HEK293 (cell line): ENCODE measurements around the gene APLP1.

Experiments
- CTCF ChIA-PET: fragments of 350-600 bp; formaldehyde crosslinking; extraction: SDS; loops from one replicate; lab custom pipeline; 2021; ENCODE audit warnings: antibody characterized with exemption; lab: Yijun Ruan, JAX
- POLR2A ChIA-PET: fragments of 300-600 bp; formaldehyde crosslinking; extraction: SDS; loops from one replicate; lab custom pipeline; 2020; ENCODE audit warnings: antibody characterized with exemption, inconsistent platforms; lab: Yijun Ruan, JAX
- H3K27ac ChIP-seq: fragments of 200-500 bp; sonication (Bioruptor generic); 2 replicates; pipeline ENCODE4 v1.5.1; 2014; ENCODE audit warnings: low read depth, low read length, control low read depth, inconsistent platforms; ENCODE audit errors: extremely low read depth
- H3K36me3 ChIP-seq, 2 experiments: fragments of 200-500 bp in 1 of 2; sonication (Bioruptor generic) in 1 of 2; 1 replicate in 1 of 2; 2 replicates in 1 of 2; pipeline ENCODE4 v1.5.1; 2014 to 2017; ENCODE audit warnings: inconsistent platforms in 2 of 2, low read length in 2 of 2; ENCODE audit not compliant: control insufficient read depth in 2 of 2, insufficient read depth in 1 of 2
- H3K4me1 ChIP-seq: fragments of 200-500 bp; sonication (Bioruptor generic); 2 replicates; pipeline ENCODE4 v1.5.1; 2014; ENCODE audit warnings: mild to moderate bottlenecking, low read length, inconsistent platforms; ENCODE audit not compliant: control insufficient read depth, insufficient read depth
- H3K4me3 ChIP-seq: 2 replicates; pipeline ENCODE4 v1.5.1; 2011; ENCODE audit warnings: low read depth, mild to moderate bottlenecking, control low read depth, low read length, moderate library complexity
- H3K9me3 ChIP-seq: fragments of 200-500 bp; sonication (Bioruptor generic); 2 replicates; pipeline ENCODE4 v1.5.1; 2014; ENCODE audit warnings: low read depth, low read length, inconsistent platforms; ENCODE audit not compliant: control insufficient read depth, insufficient read depth
- FEZF1 ChIP-seq: fragments of 450-650 bp; formaldehyde crosslinking; IDR thresholded peaks from 2 replicates; pipeline ENCODE4 v1.5.1; 2016; ENCODE audit warnings: missing biosample characterization, missing genetic modification characterization
- HOXC10 ChIP-seq: sonication (generic); formaldehyde crosslinking; IDR thresholded peaks from 2 replicates; pipeline ENCODE4 v1.8.1; 2023; ENCODE audit warnings: mild to moderate bottlenecking, missing genetic modification reagents
- MYNN ChIP-seq: fragments of 450-650 bp; formaldehyde crosslinking; IDR thresholded peaks from 2 replicates; pipeline ENCODE4 v1.5.1; 2016; ENCODE audit warnings: missing biosample characterization, missing genetic modification characterization, borderline replicate concordance
- PRDM4 ChIP-seq: fragments of 450-650 bp; formaldehyde crosslinking; IDR thresholded peaks from 2 replicates; pipeline ENCODE4 v1.5.1; 2017; ENCODE audit warnings: missing biosample characterization, missing genetic modification characterization
- SP7 ChIP-seq: fragments of 450-650 bp; formaldehyde crosslinking; IDR thresholded peaks from 2 replicates; pipeline ENCODE4 v1.5.1; 2016; ENCODE audit warnings: missing biosample characterization, missing genetic modification characterization
- ZBTB10 ChIP-seq: fragments of 450-650 bp; formaldehyde crosslinking; IDR thresholded peaks from 2 replicates; pipeline ENCODE4 v1.5.1; 2016; ENCODE audit warnings: missing biosample characterization, missing genetic modification characterization
- ZBTB11 ChIP-seq: fragments of 450-650 bp; formaldehyde crosslinking; conservative IDR thresholded peaks from 2 replicates; pipeline ENCODE4 v1.5.1; 2016; ENCODE audit warnings: low read depth, missing biosample characterization, missing genetic modification characterization
- ZBTB21 ChIP-seq: fragments of 450-650 bp; formaldehyde crosslinking; IDR thresholded peaks from 2 replicates; pipeline ENCODE4 v1.5.1; 2017; ENCODE audit warnings: missing biosample characterization, missing genetic modification characterization
- ZBTB44 ChIP-seq: fragments of 450-650 bp; IDR thresholded peaks from 2 replicates; pipeline ENCODE4 v1.5.1; 2018; ENCODE audit warnings: missing biosample characterization, mild to moderate bottlenecking, missing genetic modification characterization
- ZFHX2 ChIP-seq: fragments of 450-650 bp; formaldehyde crosslinking; conservative IDR thresholded peaks from 2 replicates; pipeline ENCODE4 v1.5.1; 2016; ENCODE audit warnings: missing biosample characterization, missing genetic modification characterization
- ZNF169 ChIP-seq: fragments of 450-650 bp; formaldehyde crosslinking; IDR thresholded peaks from 2 replicates; pipeline ENCODE4 v1.5.1; 2016; ENCODE audit warnings: missing biosample characterization, missing genetic modification characterization
- ZNF18 ChIP-seq: fragments of 450-650 bp; formaldehyde crosslinking; IDR thresholded peaks from 2 replicates; pipeline ENCODE4 v1.5.1; 2016; ENCODE audit warnings: missing biosample characterization, missing genetic modification characterization
- ZNF214 ChIP-seq: fragments of 450-650 bp; formaldehyde crosslinking; IDR thresholded peaks from 2 replicates; pipeline ENCODE4 v1.5.1; 2017; ENCODE audit warnings: missing biosample characterization, mild to moderate bottlenecking, missing genetic modification characterization, borderline replicate concordance
- ZNF433 ChIP-seq: fragments of 450-650 bp; formaldehyde crosslinking; IDR thresholded peaks from 2 replicates; pipeline ENCODE4 v1.5.1; 2016; ENCODE audit warnings: missing biosample characterization, missing genetic modification characterization, low read depth
- ZNF521 ChIP-seq: fragments of 450-650 bp; formaldehyde crosslinking; IDR thresholded peaks from 2 replicates; pipeline ENCODE4 v1.5.1; 2017; ENCODE audit warnings: missing biosample characterization, mild to moderate bottlenecking, missing genetic modification characterization
- ZNF530 ChIP-seq: fragments of 450-650 bp; formaldehyde crosslinking; IDR thresholded peaks from 2 replicates; pipeline ENCODE4 v1.5.1; 2016; ENCODE audit warnings: low read depth, missing biosample characterization, missing genetic modification characterization
- ZNF555 ChIP-seq: fragments of 450-650 bp; formaldehyde crosslinking; conservative IDR thresholded peaks from 2 replicates; pipeline ENCODE4 v1.5.1; 2017; ENCODE audit warnings: missing biosample characterization, mild to moderate bottlenecking, missing genetic modification characterization, inconsistent platforms
- ZNF639 ChIP-seq: fragments of 450-650 bp; formaldehyde crosslinking; IDR thresholded peaks from 2 replicates; pipeline ENCODE4 v1.5.1; 2016; ENCODE audit warnings: missing biosample characterization, missing genetic modification characterization
- ZNF777 ChIP-seq: fragments of 450-650 bp; formaldehyde crosslinking; IDR thresholded peaks from 2 replicates; pipeline ENCODE4 v1.5.1; 2017; ENCODE audit warnings: missing biosample characterization, missing genetic modification characterization, borderline replicate concordance
- ZSCAN30 ChIP-seq: fragments of 450-650 bp; IDR thresholded peaks from 2 replicates; pipeline ENCODE4 v1.5.1; 2018; ENCODE audit warnings: missing biosample characterization, mild to moderate bottlenecking, missing genetic modification characterization, moderate library complexity

APLP1 gene

GRCh38 chr19:35879770-35880317 is 11.5 kb downstream of the APLP1 start (continued):
- TF ChIP-seq SP7 (tag by site-specific recombination) (peak; percentile 89), FEZF1 (tag by site-specific recombination) (no peak), ZBTB21 (tag by site-specific recombination) (peak; percentile 66), ZNF521 (no peak), ZFHX2 (tag by site-specific recombination) (peak; percentile 41; the same call in 1 of the 2 replicates), ZBTB44 (no peak), ZNF530 (tag by site-specific recombination) (no peak), HOXC10 (CRISPR knock-in tag) (no peak)

- Histone ChIP-seq H3K4me1 (peaks cover 7% of the 10 kb centered on the region), H3K36me3 (peaks cover 6 to 9% of the 10 kb centered on the region in 2 experiments; a peak in 2 of 3 replicates), H3K4me3 (no peak overlapping the region), H3K27ac (no peak overlapping the region), H3K9me3 (no peaks in the 10 kb centered on the region; the same call in 1 of the 2 replicates)
- ChIA-PET POLR2A (interaction anchor here (1.0 to 4.4 kb wide), 2 partner anchors 12 to 49 kb away, joined by 3 to 23 read pairs; no protein-coding TSS in a partner anchor), CTCF (interaction anchor here (0.5 to 8.8 kb wide), 35 partner anchors 10 to 1113 kb away, joined by 3 to 185 read pairs (median 5); partner anchors contain the start of gene SYNE4)
- no peak; the same call in 1 of the 2 replicates for TF ChIP-seq ZNF214 (tag by site-specific recombination)
- TF ChIP-seq PRDM4 = peak; percentile 81; the same call in 1 of the 2 replicates
- TF ChIP-seq ZBTB11 (tag by site-specific recombination) = peak; percentile 96
- TF ChIP-seq ZNF433 (tag by site-specific recombination) = peak; percentile 100
- TF ChIP-seq ZNF169 (tag by site-specific recombination) = no peak
- TF ChIP-seq ZNF639 (tag by site-specific recombination) = peak; percentile 98
- TF ChIP-seq ZSCAN30 = no peak
- no peak for TF ChIP-seq ZBTB10 (tag by site-specific recombination)
- peak; percentile 81 for TF ChIP-seq ZNF18 (tag by site-specific recombination)
- peak; percentile 85; the same call in 1 of the 2 replicates for TF ChIP-seq MYNN (tag by site-specific recombination)
- TF ChIP-seq ZNF555 (tag by site-specific recombination) = peak; percentile 100
- TF ChIP-seq ZNF530 (tag by site-specific recombination) = peak; percentile 98
- TF ChIP-seq ZNF777 = no peak
Observed at GRCh38 chr19:35882114-35882832, 13.9 kb downstream of the APLP1 start.
